ENCODE data around the gene TRIM72. TPM values are rescaled to one million over a fixed set of nuclear protein-coding genes. Genes with fewer than 3 reads are reported as not detected.
A peak's percentile ranks its signal among the peaks of the same experiment; 100 is the strongest.

TRIM72 gene
- polyA plus RNA-seq, 3 donors: 0.04 TPM; not detected in 2

- peaks cover 43% of the 10 kb centered on the region for H3K4me1 Mint-ChIP-seq
- H3K4me1 ChIP-seq (ENCODE audit: control insufficient read depth in 1 of 2, insufficient read depth in 2 of 2, low read length in 2 of 2): peaks cover 34 to 40% of the 10 kb centered on the region in 2 donors
- peaks cover 0 to 9% (median 6%) of the 10 kb centered on the region in 7 donors for H3K9me3 Mint-ChIP-seq
- H3K27ac ChIP-seq (ENCODE audit: low read depth in 1 of 2, low read length in 2 of 2): no peak overlapping the region
- no peak for DNase-seq
- intact Hi-C loops (cut with micrococcal nuclease): loop anchor here in 1 of 2 donors (10.0 kb wide), 1 partner anchor 59 kb away; the partner anchor contains the start of gene PRSS36
- peaks cover 16 to 17% of the 10 kb centered on the region in 2 donors for H3K36me3 Mint-ChIP-seq
- H3K79me2 ChIP-seq (ENCODE audit: insufficient read depth, low read length): no peaks in the 10 kb centered on the region
- no peak overlapping the region for H3K9ac ChIP-seq (ENCODE audit: insufficient read depth, low read length, poor library complexity, severe bottlenecking)
- H3K4me2 ChIP-seq (replicated peaks; ENCODE audit: extremely low read depth, low read length, poor library complexity, severe bottlenecking): no peak overlapping the region
- peaks cover 0 to 4% of the 10 kb centered on the region in 2 donors for H3K9me3 ChIP-seq (replicated peaks in 1 of 2; ENCODE audit: control insufficient read depth in 1 of 2, insufficient read depth in 1 of 2, low read length in 2 of 2)
- WGBS (ENCODE audit: insufficient coverage): 100% methylated on average over 1 of the region's 1 CpG
- H3K27me3 Mint-ChIP-seq (ENCODE audit: low read depth in 3 of 3): peaks cover 45 to 61% (median 53%) of the 10 kb centered on the region in 3 donors
- peaks cover 9 to 41% of the 10 kb centered on the region in 2 donors for H3K27me3 ChIP-seq (ENCODE audit: control insufficient read depth in 2 of 2, insufficient read depth in 2 of 2, low read length in 2 of 2)
- H3K4me3 ChIP-seq (replicated peaks in 1 of 3; ENCODE audit: low read depth in 2 of 3, low read length in 3 of 3): no peak overlapping the region
- no peaks in the 10 kb centered on the region for H3K36me3 ChIP-seq (replicated peaks in 1 of 2; ENCODE audit: control insufficient read depth in 1 of 2, insufficient read depth in 2 of 2, low read length in 2 of 2)
- no peaks in the 10 kb centered on the region for H4K20me1 ChIP-seq (ENCODE audit: insufficient read depth, low read length)
- peak overlapping the region in 1 of 2 donors; percentile 61 for H3K4me3 Mint-ChIP-seq
- no peak overlapping the region for H2AFZ ChIP-seq (ENCODE audit: insufficient read depth, low read depth, low read length, poor library complexity, severe bottlenecking)
- TF ChIP-seq CTCF (IDR thresholded peaks at IDR 0.05): no peak
- H3K27ac Mint-ChIP-seq: no peak overlapping the region
These were observed 577 bp upstream of the TRIM72 start for GRCh38 chr16:31213342-31213741.

DNA sequence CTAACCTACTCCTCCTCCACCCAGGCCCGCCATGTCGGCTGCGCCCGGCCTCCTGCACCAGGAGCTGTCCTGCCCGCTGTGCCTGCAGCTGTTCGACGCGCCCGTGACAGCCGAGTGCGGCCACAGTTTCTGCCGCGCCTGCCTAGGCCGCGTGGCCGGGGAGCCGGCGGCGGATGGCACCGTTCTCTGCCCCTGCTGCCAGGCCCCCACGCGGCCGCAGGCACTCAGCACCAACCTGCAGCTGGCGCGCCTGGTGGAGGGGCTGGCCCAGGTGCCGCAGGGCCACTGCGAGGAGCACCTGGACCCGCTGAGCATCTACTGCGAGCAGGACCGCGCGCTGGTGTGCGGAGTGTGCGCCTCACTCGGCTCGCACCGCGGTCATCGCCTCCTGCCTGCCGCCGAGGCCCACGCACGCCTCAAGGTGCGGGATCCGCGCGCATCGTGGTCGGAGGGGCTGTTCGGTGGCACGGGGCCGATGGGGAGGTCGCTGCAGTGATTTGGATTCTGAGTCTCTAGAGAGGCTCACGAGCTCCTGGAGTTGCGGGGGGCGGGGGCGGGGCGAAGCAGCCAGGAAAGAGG lies 878 bp downstream of the TRIM72 start:
- H3K4me3 Mint-ChIP-seq: peak overlapping the region; percentile 81 to 97
- Histone ChIP-seq H3K4me3 (replicated peaks in 1 of 3; ENCODE audit: low read depth in 2 of 3, low read length in 3 of 3) (peak overlapping the region; percentile 36 to 79 (median 52)), H3K4me2 (replicated peaks; ENCODE audit: extremely low read depth, low read length, poor library complexity, severe bottlenecking) (peak overlapping the region; percentile 90), H3K9me3 (replicated peaks in 1 of 2; ENCODE audit: control insufficient read depth in 1 of 2, insufficient read depth in 1 of 2, low read length in 2 of 2) (peaks cover 0 to 4% of the 10 kb centered on the region in 2 donors), H2AFZ (ENCODE audit: insufficient read depth, low read depth, low read length, poor library complexity, severe bottlenecking) (peak overlapping the region; percentile 89), H3K27me3 (ENCODE audit: control insufficient read depth in 2 of 2, insufficient read depth in 2 of 2, low read length in 2 of 2) (peaks cover 9 to 48% of the 10 kb centered on the region in 2 donors), H3K79me2 (ENCODE audit: insufficient read depth, low read length) (no peaks in the 10 kb centered on the region), H4K20me1 (ENCODE audit: insufficient read depth, low read length) (no peaks in the 10 kb centered on the region), H3K4me1 (ENCODE audit: control insufficient read depth in 1 of 2, insufficient read depth in 2 of 2, low read length in 2 of 2) (peaks cover 34 to 40% of the 10 kb centered on the region in 2 donors), H3K27ac (ENCODE audit: low read depth in 1 of 2, low read length in 2 of 2) (no peak overlapping the region), H3K36me3 (replicated peaks in 1 of 2; ENCODE audit: control insufficient read depth in 1 of 2, insufficient read depth in 2 of 2, low read length in 2 of 2) (no peaks in the 10 kb centered on the region), H3K9ac (ENCODE audit: insufficient read depth, low read length, poor library complexity, severe bottlenecking) (peak overlapping the region; percentile 58)
- H3K27ac Mint-ChIP-seq: no peak overlapping the region
- intact Hi-C loops (cut with micrococcal nuclease): loop anchor here (5.0 to 10.0 kb wide), 2 partner anchors 43 to 60 kb away; partner anchors contain the start of genes ITGAM (in 2 of the 2) and PRSS36 (in 1 of the 2)
- 15% methylated on average over 58 of the region's 58 CpGs for WGBS (ENCODE audit: insufficient coverage)
- DNase-seq: no peak
- peaks cover 47 to 67% (median 55%) of the 10 kb centered on the region in 3 donors for H3K27me3 Mint-ChIP-seq (ENCODE audit: low read depth in 3 of 3)
- TF ChIP-seq CTCF (IDR thresholded peaks at IDR 0.05): no peak
- H3K36me3 Mint-ChIP-seq: peaks cover 16 to 17% of the 10 kb centered on the region in 2 donors
- peaks cover 41% of the 10 kb centered on the region for H3K4me1 Mint-ChIP-seq
- H3K9me3 Mint-ChIP-seq: peaks cover 0 to 10% (median 6%) of the 10 kb centered on the region in 7 donors
